Smooth muscle cell (in vitro differentiated cells): ENCODE results near the gene WNK2. TPM values are rescaled to one million over a fixed set of nuclear protein-coding genes. Genes with fewer than 3 reads are reported as not detected.

Source experiments
- DNase-seq: peaks from one replicate; lab custom pipeline; 2025; ENCODE audit not compliant: unreplicated experiment; lab: John Stamatoyannopoulos, UW
- H2AFZ ChIP-seq: fragments of 200-600 bp; sonication (generic); 2 replicates; pipeline ENCODE4 v1.6.0; 2016; ENCODE audit warnings: antibody characterized with exemption, low read depth, mild to moderate bottlenecking
- H3F3A ChIP-seq: fragments of 200-600 bp; sonication (generic); 2 replicates; pipeline ENCODE4 v1.6.0; 2017; ENCODE audit warnings: antibody characterized with exemption, low read depth
- H3K27ac ChIP-seq: fragments of 200-600 bp; sonication (generic); 2 replicates; pipeline ENCODE4 v1.5.1; 2016; ENCODE audit warnings: low read depth, mild to moderate bottlenecking
- H3K27me3 ChIP-seq: fragments of 200-600 bp; sonication (generic); 2 replicates; pipeline ENCODE4 v1.6.1; 2016; ENCODE audit warnings: low read depth, mild to moderate bottlenecking
- H3K36me3 ChIP-seq: fragments of 200-600 bp; sonication (generic); 2 replicates; pipeline ENCODE4 v1.5.1; 2016; ENCODE audit warnings: low read depth
- H3K4me1 ChIP-seq: fragments of 200-600 bp; sonication (generic); 2 replicates; pipeline ENCODE4 v1.5.1; 2016; ENCODE audit warnings: low read depth
- H3K4me2 ChIP-seq: fragments of 200-600 bp; sonication (generic); 2 replicates; pipeline ENCODE4 v1.6.0; 2016; ENCODE audit warnings: mild to moderate bottlenecking
- H3K4me3 ChIP-seq: fragments of 200-600 bp; sonication (generic); 2 replicates; pipeline ENCODE4 v1.5.1; 2016; ENCODE audit warnings: mild to moderate bottlenecking
- H3K79me2 ChIP-seq: fragments of 200-600 bp; sonication (generic); 2 replicates; pipeline ENCODE4 v1.6.0; 2016; ENCODE audit warnings: low read depth, mild to moderate bottlenecking
- H3K9ac ChIP-seq: fragments of 200-600 bp; sonication (generic); 2 replicates; pipeline ENCODE4 v1.6.0; 2016; ENCODE audit warnings: low read depth
- H3K9me3 ChIP-seq: fragments of 200-600 bp; sonication (generic); replicated peaks from 2 replicates; pipeline ENCODE4 v1.5.1; 2016; ENCODE audit warnings: low read depth
- H4K20me1 ChIP-seq: fragments of 200-600 bp; sonication (generic); 2 replicates; pipeline ENCODE4 v1.6.0; 2016; ENCODE audit warnings: low read depth
- CTCF ChIP-seq: fragments of 200-600 bp; sonication (generic); IDR thresholded peaks from 2 replicates; pipeline ENCODE4 v1.5.1; 2017; ENCODE audit warnings: borderline replicate concordance, mild to moderate bottlenecking, antibody characterized with exemption; ENCODE audit not compliant: insufficient read depth, poor library complexity, severe bottlenecking
- WGBS: methylation state at CpG from one replicate; pipeline ENCODE4 v1.1.7; 2016; ENCODE audit warnings: low lambda C conversion rate; 5-methylcytosine and 5-hydroxymethylcytosine counted together
- polyA plus RNA-seq: library from polyadenylated mRNA; unstranded; fragments of >200 nt; fragmentation: Nextera tagmentation; extraction: Ambion mirVana; gene quantifications from 2 replicates; pipeline ENCODE4 v1.2.1, GENCODE V29; 2016
- total RNA-seq: library from RNA; depleted of rRNA; stranded (reverse); fragments of >200 nt; gene quantifications from 2 replicates; pipeline ENCODE4 v1.2.3, GENCODE V29; 2014

The WNK2 gene
- total and polyA plus RNA-seq, 2 experiments from 2014 or later, result 0.27 to 0.31 TPM

GRCh38 chr9:93234600-93234999 is 50.7 kb downstream of the WNK2 start:
- Histone ChIP-seq H3K4me3 (no peak overlapping the region), H3K4me2 (no peak overlapping the region), H3K4me1 (no peaks in the 10 kb centered on the region), H3K27ac (no peak overlapping the region), H3K79me2 (no peaks in the 10 kb centered on the region), H2AFZ (no peak overlapping the region), H3F3A (no peaks in the 10 kb centered on the region), H3K27me3 (no peaks in the 10 kb centered on the region), H4K20me1 (no peaks in the 10 kb centered on the region), H3K36me3 (no peaks in the 10 kb centered on the region), H3K9ac (no peak overlapping the region), H3K9me3 (no peaks in the 10 kb centered on the region)
- DNase-seq, result no peak
- WGBS, result 94% methylated on average over 15 of the region's 15 CpGs
- TF ChIP-seq CTCF, result no peak

- H3K36me3 ChIP-seq, result no peaks in the 10 kb centered on the region
- H3K4me2 ChIP-seq, result peak overlapping the region; percentile 36
- no peaks in the 10 kb centered on the region for H3K79me2 ChIP-seq
- no peaks in the 10 kb centered on the region for H3K27me3 ChIP-seq
- 55% methylated on average over 16 of the region's 16 CpGs for WGBS
- H3F3A ChIP-seq, result no peaks in the 10 kb centered on the region
- H3K4me3 ChIP-seq, result no peak overlapping the region
- no peak for DNase-seq
- H3K9ac ChIP-seq, result no peak overlapping the region
- no peak for TF ChIP-seq CTCF
- H3K9me3 ChIP-seq, result no peaks in the 10 kb centered on the region
- H4K20me1 ChIP-seq, result no peaks in the 10 kb centered on the region
- no peak overlapping the region for H3K27ac ChIP-seq
- H2AFZ ChIP-seq, result no peak overlapping the region
- no peaks in the 10 kb centered on the region for H3K4me1 ChIP-seq
Observed at GRCh38 chr9:93235300-93235960, 51.5 kb downstream of the WNK2 start.

GRCh38 chr9:93236541-93237206 is 52.7 kb downstream of the WNK2 start:
- 93% methylated on average over 15 of the region's 15 CpGs for WGBS
- no peak overlapping the region for H2AFZ ChIP-seq
- no peak for DNase-seq
- no peaks in the 10 kb centered on the region for H3K36me3 ChIP-seq
- no peaks in the 10 kb centered on the region for H3K4me1 ChIP-seq
- H3K4me2 ChIP-seq, result no peak overlapping the region
- H3K27me3 ChIP-seq, result no peaks in the 10 kb centered on the region
- H4K20me1 ChIP-seq, result no peaks in the 10 kb centered on the region
- H3K9me3 ChIP-seq, result no peaks in the 10 kb centered on the region
- no peaks in the 10 kb centered on the region for H3F3A ChIP-seq
- no peak for TF ChIP-seq CTCF
- no peak overlapping the region for H3K4me3 ChIP-seq
- H3K27ac ChIP-seq, result no peak overlapping the region
- H3K9ac ChIP-seq, result no peak overlapping the region
- no peaks in the 10 kb centered on the region for H3K79me2 ChIP-seq
